ENCODE data around the gene IGSF21.

GRCh38 chr1:18204575-18204974 lies 97.0 kb downstream of the IGSF21 start:
- TF ChIP-seq, protein P1, sequence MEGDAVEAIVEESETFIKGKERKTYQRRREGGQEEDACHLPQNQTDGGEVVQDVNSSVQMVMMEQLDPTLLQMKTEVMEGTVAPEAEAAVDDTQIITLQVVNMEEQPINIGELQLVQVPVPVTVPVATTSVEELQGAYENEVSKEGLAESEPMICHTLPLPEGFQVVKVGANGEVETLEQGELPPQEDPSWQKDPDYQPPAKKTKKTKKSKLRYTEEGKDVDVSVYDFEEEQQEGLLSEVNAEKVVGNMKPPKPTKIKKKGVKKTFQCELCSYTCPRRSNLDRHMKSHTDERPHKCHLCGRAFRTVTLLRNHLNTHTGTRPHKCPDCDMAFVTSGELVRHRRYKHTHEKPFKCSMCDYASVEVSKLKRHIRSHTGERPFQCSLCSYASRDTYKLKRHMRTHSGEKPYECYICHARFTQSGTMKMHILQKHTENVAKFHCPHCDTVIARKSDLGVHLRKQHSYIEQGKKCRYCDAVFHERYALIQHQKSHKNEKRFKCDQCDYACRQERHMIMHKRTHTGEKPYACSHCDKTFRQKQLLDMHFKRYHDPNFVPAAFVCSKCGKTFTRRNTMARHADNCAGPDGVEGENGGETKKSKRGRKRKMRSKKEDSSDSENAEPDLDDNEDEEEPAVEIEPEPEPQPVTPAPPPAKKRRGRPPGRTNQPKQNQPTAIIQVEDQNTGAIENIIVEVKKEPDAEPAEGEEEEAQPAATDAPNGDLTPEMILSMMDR (IDR thresholded peaks at IDR 0.05; ENCODE audit: low read length) = no peak
- no peak for TF ChIP-seq EZH2 (IDR thresholded peaks at IDR 0.05; ENCODE audit: borderline replicate concordance, low read length)

Measured in OCI-LY1 (cell line).